Measurements from ENCODE around the gene CYSTM1.

The CYSTM1 gene

GRCh38 chr5:140243706-140244250 is 68.8 kb downstream of the CYSTM1 start:
- in situ Hi-C loops (cut with HindIII; ENCODE audit: low pct_ligation_motif_present, low pct_unique_long_range_greater_than_20kb, low sequenced_read_pairs) = no loop called here
- no peak for DNase-seq

GRCh38 chr5:140244525-140245025 is 69.6 kb downstream of the CYSTM1 start:
- DNase-seq = peak; percentile 87
- in situ Hi-C loops (cut with HindIII; ENCODE audit: low pct_ligation_motif_present, low pct_unique_long_range_greater_than_20kb, low sequenced_read_pairs) = no loop called here

GRCh38 chr5:140245341-140245740 is 70.4 kb downstream of the CYSTM1 start:
- no peak for DNase-seq
- in situ Hi-C loops (cut with HindIII; ENCODE audit: low pct_ligation_motif_present, low pct_unique_long_range_greater_than_20kb, low sequenced_read_pairs) = no loop called here

- DNase-seq = no peak
- in situ Hi-C loops (cut with HindIII; ENCODE audit: low pct_ligation_motif_present, low pct_unique_long_range_greater_than_20kb, low sequenced_read_pairs) = no loop called here
Observed at GRCh38 chr5:140245926-140246325, 70.9 kb downstream of the CYSTM1 start.

GRCh38 chr5:140246378-140247122 is 71.6 kb downstream of the CYSTM1 start:
- DNase-seq = peak; percentile 63
- in situ Hi-C loops (cut with HindIII; ENCODE audit: low pct_ligation_motif_present, low pct_unique_long_range_greater_than_20kb, low sequenced_read_pairs) = no loop called here

- DNase-seq = no peak
- in situ Hi-C loops (cut with HindIII; ENCODE audit: low pct_ligation_motif_present, low pct_unique_long_range_greater_than_20kb, low sequenced_read_pairs) = no loop called here
Observed at GRCh38 chr5:140248414-140248813, 73.4 kb downstream of the CYSTM1 start.

- in situ Hi-C loops (cut with HindIII; ENCODE audit: low pct_ligation_motif_present, low pct_unique_long_range_greater_than_20kb, low sequenced_read_pairs) = no loop called here
Observed at GRCh38 chr5:140249536-140249935, 74.5 kb downstream of the CYSTM1 start.

GRCh38 chr5:140250386-140250785 is 75.4 kb downstream of the CYSTM1 start:
- DNase-seq = no peak
- in situ Hi-C loops (cut with HindIII; ENCODE audit: low pct_ligation_motif_present, low pct_unique_long_range_greater_than_20kb, low sequenced_read_pairs) = no loop called here

More at GRCh38 chr5:140249536-140249935, 74.5 kb downstream of the CYSTM1 start:
- DNase-seq = no peak

- in situ Hi-C loops (cut with HindIII; ENCODE audit: low pct_ligation_motif_present, low pct_unique_long_range_greater_than_20kb, low sequenced_read_pairs) = no loop called here
- DNase-seq = peak; percentile 82
Observed at GRCh38 chr5:140251527-140251973, 76.6 kb downstream of the CYSTM1 start.

- in situ Hi-C loops (cut with HindIII; ENCODE audit: low pct_ligation_motif_present, low pct_unique_long_range_greater_than_20kb, low sequenced_read_pairs) = no loop called here
- no peak for DNase-seq
Observed at GRCh38 chr5:140252470-140253126, 77.6 kb downstream of the CYSTM1 start.

- in situ Hi-C loops (cut with HindIII; ENCODE audit: low pct_ligation_motif_present, low pct_unique_long_range_greater_than_20kb, low sequenced_read_pairs) = no loop called here
- DNase-seq = no peak
Observed at GRCh38 chr5:140253985-140254384, 79.0 kb downstream of the CYSTM1 start.

GRCh38 chr5:140255460-140256157 is 80.6 kb downstream of the CYSTM1 start:
- in situ Hi-C loops (cut with HindIII; ENCODE audit: low pct_ligation_motif_present, low pct_unique_long_range_greater_than_20kb, low sequenced_read_pairs) = no loop called here
- no peak for DNase-seq

- in situ Hi-C loops (cut with HindIII; ENCODE audit: low pct_ligation_motif_present, low pct_unique_long_range_greater_than_20kb, low sequenced_read_pairs) = no loop called here
- DNase-seq = no peak
Observed at GRCh38 chr5:140256726-140257125, 81.7 kb downstream of the CYSTM1 start.

GRCh38 chr5:140258016-140258415 is 83.0 kb downstream of the CYSTM1 start:
- DNase-seq = no peak

GRCh38 chr5:140258873-140259272 is 83.9 kb downstream of the CYSTM1 start:
- in situ Hi-C loops (cut with HindIII; ENCODE audit: low pct_ligation_motif_present, low pct_unique_long_range_greater_than_20kb, low sequenced_read_pairs) = no loop called here
- DNase-seq = no peak

More at GRCh38 chr5:140258016-140258415, 83.0 kb downstream of the CYSTM1 start:
- in situ Hi-C loops (cut with HindIII; ENCODE audit: low pct_ligation_motif_present, low pct_unique_long_range_greater_than_20kb, low sequenced_read_pairs) = no loop called here

GRCh38 chr5:140259500-140259899 is 84.5 kb downstream of the CYSTM1 start:
- no peak for DNase-seq
- in situ Hi-C loops (cut with HindIII; ENCODE audit: low pct_ligation_motif_present, low pct_unique_long_range_greater_than_20kb, low sequenced_read_pairs) = no loop called here

GRCh38 chr5:140260089-140260656 is 85.2 kb downstream of the CYSTM1 start:
- DNase-seq = no peak
- in situ Hi-C loops (cut with HindIII; ENCODE audit: low pct_ligation_motif_present, low pct_unique_long_range_greater_than_20kb, low sequenced_read_pairs) = no loop called here

- DNase-seq = peak; percentile 85
- in situ Hi-C loops (cut with HindIII; ENCODE audit: low pct_ligation_motif_present, low pct_unique_long_range_greater_than_20kb, low sequenced_read_pairs) = no loop called here
Observed at GRCh38 chr5:140261403-140262171, 86.6 kb downstream of the CYSTM1 start.
